Lung (tissue), 12 donors: Measurements from ENCODE around the gene UBL3. TPM values are rescaled to one million over a fixed set of nuclear protein-coding genes. Genes with fewer than 3 reads are reported as not detected.

ENCODE experiments used
- ATAC-seq: fragments of 200-7000 bp; cut with Tn5 transposase; one replicate; pipeline ENCODE4 v1.9.1; 2020; ENCODE audit warnings: moderate number of reproducible peaks; ENCODE audit not compliant: insufficient read depth, low FRiP score
- DNase-seq, 3 donors: peaks; one replicate each; pipeline ENCODE4 v3.0.0-alpha.2; 2013 to 2017
- H3K27ac ChIP-seq, 2 donors: one replicate each; pipeline ENCODE4 v1.5.1; 2013; ENCODE audit warnings: mild to moderate bottlenecking in 2 of 2, moderate library complexity in 2 of 2, control low read depth in 1 of 2, inconsistent platforms in 1 of 2, low read depth in 1 of 2, low read length in 1 of 2
- H3K27me3 ChIP-seq, 3 donors: one replicate each; pipeline ENCODE4 v1.5.1; 2013; ENCODE audit warnings: low read length in 2 of 3; ENCODE audit not compliant: control insufficient read depth in 3 of 3, insufficient read depth in 3 of 3
- H3K36me3 ChIP-seq, 4 donors: one replicate each; pipeline ENCODE4 v1.5.1; 2013; ENCODE audit warnings: low read length in 4 of 4, mild to moderate bottlenecking in 1 of 4, moderate library complexity in 1 of 4; ENCODE audit not compliant: control insufficient read depth in 4 of 4, insufficient read depth in 4 of 4
- H3K4me1 ChIP-seq, 5 donors: one replicate each; pipeline ENCODE4 v1.5.1; 2013; ENCODE audit warnings: low read length in 5 of 5, mild to moderate bottlenecking in 2 of 5, moderate library complexity in 1 of 5; ENCODE audit not compliant: control insufficient read depth in 5 of 5, insufficient read depth in 5 of 5
- H3K4me3 ChIP-seq: one replicate; pipeline ENCODE4 v1.5.1; 2013; ENCODE audit warnings: mild to moderate bottlenecking, control low read depth, moderate library complexity
- H3K9ac ChIP-seq, 2 donors: one replicate each; pipeline ENCODE4 v1.5.1; 2013; ENCODE audit warnings: low read length in 2 of 2, control low read depth in 1 of 2; ENCODE audit not compliant: insufficient read depth in 1 of 2
- H3K9me3 ChIP-seq, 4 donors: one replicate each; pipeline ENCODE4 v1.5.1; 2013; ENCODE audit warnings: low read length in 3 of 4, mild to moderate bottlenecking in 1 of 4, moderate library complexity in 1 of 4; ENCODE audit not compliant: control insufficient read depth in 4 of 4, insufficient read depth in 3 of 4
- CTCF ChIP-seq: IDR thresholded peaks from 2 replicates; pipeline ENCODE4 v1.5.1; 2012; ENCODE audit warnings: mild to moderate bottlenecking; ENCODE audit errors: control extremely low read depth, extremely low read depth
- WGBS, 2 donors: extraction: QIAGEN DNeasy Blood & Tissue Kit; methylation state at CpG; one replicate each; pipeline ENCODE4 v1.1.7; 2013; 5-methylcytosine and 5-hydroxymethylcytosine counted together
- polyA plus RNA-seq, 2 donors: library from polyadenylated mRNA; stranded (reverse); fragments of 200-250 nt; gene quantifications; one replicate each; pipeline ENCODE4 v1.2.1, GENCODE V29; 2013
- total RNA-seq, 2 donors: library from RNA; depleted of rRNA in 1 of 2; stranded (reverse); fragments of >200 nt in 1 of 2; gene quantifications; one replicate each; pipeline ENCODE4 v1.2.1, GENCODE V29; 2014 to 2021
- donor health status: control.
- donor health status: control.
- donor health status: Bipolar disorder and iron deficiency.
- donor health status: healthy.
- donor health status: DM: yes; HTN: yes; CAD: no.

UBL3 gene
- total and polyA plus RNA-seq, 4 donors = 19.6 to 58.2 (median 33.7) TPM

- no peak overlapping the region for H3K27ac ChIP-seq
- ATAC-seq (no peak), DNase-seq (no peak)
- peaks cover 0 to 3% (median 2%) of the 10 kb centered on the region in 3 donors for H3K27me3 ChIP-seq
- H3K9ac ChIP-seq = no peak overlapping the region
- 38 to 49% methylated on average over 5 of the region's 5 CpGs for WGBS, 2 donors
- no peak for TF ChIP-seq CTCF
- H3K9me3 ChIP-seq = peaks cover 0 to 4% (median 0%) of the 10 kb centered on the region in 4 donors
- H3K36me3 ChIP-seq = no peaks in the 10 kb centered on the region
- H3K4me3 ChIP-seq = no peak overlapping the region
- H3K4me1 ChIP-seq = no peaks in the 10 kb centered on the region
Observed at GRCh38 chr13:29733147-29733611, 117.2 kb downstream of the UBL3 start.

- H3K27ac ChIP-seq = no peak overlapping the region
- no peak overlapping the region for H3K4me3 ChIP-seq
- H3K9me3 ChIP-seq = peaks cover 0 to 5% (median 0%) of the 10 kb centered on the region in 4 donors
- DNase-seq (no peak), ATAC-seq (no peak)
- no peaks in the 10 kb centered on the region for H3K36me3 ChIP-seq
- H3K27me3 ChIP-seq = peaks cover 0 to 3% (median 2%) of the 10 kb centered on the region in 3 donors
- H3K9ac ChIP-seq = no peak overlapping the region
- H3K4me1 ChIP-seq = no peaks in the 10 kb centered on the region
- TF ChIP-seq CTCF = no peak
- WGBS, 2 donors = 63 to 68% methylated on average over 3 of the region's 3 CpGs
Observed at GRCh38 chr13:29730253-29730652, 120.2 kb downstream of the UBL3 start.

- peaks cover 0 to 8% (median 0%) of the 10 kb centered on the region in 4 donors for H3K9me3 ChIP-seq
- H3K4me3 ChIP-seq = no peak overlapping the region
- H3K9ac ChIP-seq = no peak overlapping the region
- 78 to 91% methylated on average over 6 of the region's 6 CpGs for WGBS, 2 donors
- H3K27me3 ChIP-seq = no peaks in the 10 kb centered on the region
- no peak overlapping the region for H3K27ac ChIP-seq
- no peak for TF ChIP-seq CTCF
- DNase-seq (no peak), ATAC-seq (no peak)
- H3K4me1 ChIP-seq = no peaks in the 10 kb centered on the region
- no peaks in the 10 kb centered on the region for H3K36me3 ChIP-seq
Observed at GRCh38 chr13:29722415-29722814, 128.0 kb downstream of the UBL3 start.

- no peak for TF ChIP-seq CTCF
- Histone ChIP-seq H3K27ac (no peak overlapping the region), H3K4me3 (no peak overlapping the region), H3K9me3 (peaks cover 0 to 8% (median 0%) of the 10 kb centered on the region in 4 donors), H3K4me1 (no peaks in the 10 kb centered on the region), H3K27me3 (no peaks in the 10 kb centered on the region), H3K36me3 (no peaks in the 10 kb centered on the region), H3K9ac (no peak overlapping the region)
- DNase-seq (no peak), ATAC-seq (no peak)
- WGBS, 2 donors = 91 to 96% methylated on average over 13 of the region's 13 CpGs
Observed at GRCh38 chr13:29721766-29722165, 128.7 kb downstream of the UBL3 start.
